Measurements from ENCODE around the gene PGBD5.

Gene PGBD5

DNA sequence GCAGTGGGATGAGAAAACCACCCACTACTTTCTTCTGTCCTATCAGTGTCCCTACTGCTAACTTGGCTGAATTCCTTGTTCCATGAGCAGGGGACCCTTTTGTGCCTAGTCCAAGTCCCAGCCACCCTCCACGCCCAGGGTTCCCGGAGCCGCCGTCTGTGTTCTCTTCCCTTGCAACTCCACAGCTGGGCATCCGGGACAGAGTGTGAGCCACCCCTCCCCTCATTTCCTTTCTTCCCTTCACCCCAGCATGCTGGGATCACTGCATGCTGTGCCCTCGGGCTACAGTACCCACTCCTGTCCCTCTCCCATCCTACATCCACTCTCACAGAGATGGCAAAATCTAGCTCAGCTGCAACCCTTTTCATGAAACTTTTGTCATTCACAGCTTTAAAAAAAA, 44.5 kb downstream of the PGBD5 start:
- TF ChIP-seq FOXP2 (optimal IDR thresholded peaks at IDR 0.05; ENCODE audit: control extremely low read depth, extremely low read length, insufficient read depth) (no peak), EZH2 (IDR thresholded peaks at IDR 0.05) (no peak), POLR2AphosphoS5 (IDR thresholded peaks at IDR 0.05; ENCODE audit: borderline replicate concordance, low read depth, low read length) (no peak)
- no peaks in the 10 kb centered on the region for H3K9me3 ChIP-seq (ENCODE audit: low read depth, low read length)
- H3K4me3 ChIP-seq, result no peak overlapping the region
- H3K36me3 ChIP-seq (ENCODE audit: insufficient read depth, low read length), result no peaks in the 10 kb centered on the region
- no peak for DNase-seq (ENCODE audit: low read depth, low spot score)
- H3K27ac ChIP-seq, result no peak overlapping the region
- no peak overlapping the region for H3K9ac ChIP-seq (ENCODE audit: insufficient read length)

DNA sequence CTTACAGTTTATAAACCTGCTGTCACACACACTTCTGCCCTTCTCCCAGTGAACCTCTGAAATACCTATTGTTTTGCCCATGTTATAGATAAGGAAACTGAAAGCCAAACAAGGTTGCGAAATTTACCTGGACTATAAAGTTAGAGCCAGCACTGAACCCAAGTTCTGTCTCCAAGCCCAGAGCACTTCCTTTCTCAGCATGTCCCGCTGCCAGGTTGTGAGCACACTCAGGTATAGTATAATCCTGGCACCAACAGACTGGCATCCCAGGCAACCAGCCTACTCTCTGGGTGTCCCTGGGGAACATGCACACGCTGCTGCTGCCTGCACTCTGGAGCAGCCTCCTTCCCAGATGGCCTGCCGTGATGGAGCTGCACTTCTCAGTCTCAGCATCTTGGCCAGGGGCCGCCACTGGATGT, 45.1 kb downstream of the PGBD5 start:
- no peak overlapping the region for H3K9ac ChIP-seq (ENCODE audit: insufficient read length)
- H3K36me3 ChIP-seq (ENCODE audit: insufficient read depth, low read length), result no peaks in the 10 kb centered on the region
- H3K4me3 ChIP-seq, result no peak overlapping the region
- DNase-seq (ENCODE audit: low read depth, low spot score), result no peak
- H3K9me3 ChIP-seq (ENCODE audit: low read depth, low read length), result no peaks in the 10 kb centered on the region
- H3K27ac ChIP-seq, result no peak overlapping the region
- TF ChIP-seq POLR2AphosphoS5 (IDR thresholded peaks at IDR 0.05; ENCODE audit: borderline replicate concordance, low read depth, low read length) (no peak), EZH2 (IDR thresholded peaks at IDR 0.05) (no peak), FOXP2 (optimal IDR thresholded peaks at IDR 0.05; ENCODE audit: control extremely low read depth, extremely low read length, insufficient read depth) (no peak)

DNA sequence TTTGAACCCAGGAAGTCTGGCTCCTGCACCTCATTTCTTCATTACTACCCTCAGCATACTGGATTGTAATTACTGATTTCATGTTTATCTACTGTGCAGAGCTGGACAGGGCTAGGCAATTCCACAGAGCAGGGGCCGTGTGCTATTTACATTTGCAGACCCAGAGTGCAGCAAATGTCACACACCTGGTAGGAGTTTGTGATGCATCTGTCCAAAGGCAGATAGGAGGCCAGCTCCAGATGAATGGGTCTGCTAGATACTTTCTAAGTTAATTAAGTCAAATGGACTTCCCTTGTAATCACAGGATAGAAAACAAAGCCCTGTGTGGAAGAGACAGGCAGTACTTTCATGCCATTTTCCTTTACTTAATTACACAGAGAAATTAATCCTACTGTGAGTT, 46.2 kb downstream of the PGBD5 start:
- TF ChIP-seq FOXP2 (optimal IDR thresholded peaks at IDR 0.05; ENCODE audit: control extremely low read depth, extremely low read length, insufficient read depth), result no peak
- no peak for TF ChIP-seq EZH2 (IDR thresholded peaks at IDR 0.05)
- no peak for TF ChIP-seq POLR2AphosphoS5 (IDR thresholded peaks at IDR 0.05; ENCODE audit: borderline replicate concordance, low read depth, low read length)
- Histone ChIP-seq H3K9ac (ENCODE audit: insufficient read length) (no peak overlapping the region), H3K9me3 (ENCODE audit: low read depth, low read length) (no peaks in the 10 kb centered on the region), H3K36me3 (ENCODE audit: insufficient read depth, low read length) (no peaks in the 10 kb centered on the region), H3K27ac (no peak overlapping the region), H3K4me3 (no peak overlapping the region)
- DNase-seq (ENCODE audit: low read depth, low spot score), result no peak

DNA sequence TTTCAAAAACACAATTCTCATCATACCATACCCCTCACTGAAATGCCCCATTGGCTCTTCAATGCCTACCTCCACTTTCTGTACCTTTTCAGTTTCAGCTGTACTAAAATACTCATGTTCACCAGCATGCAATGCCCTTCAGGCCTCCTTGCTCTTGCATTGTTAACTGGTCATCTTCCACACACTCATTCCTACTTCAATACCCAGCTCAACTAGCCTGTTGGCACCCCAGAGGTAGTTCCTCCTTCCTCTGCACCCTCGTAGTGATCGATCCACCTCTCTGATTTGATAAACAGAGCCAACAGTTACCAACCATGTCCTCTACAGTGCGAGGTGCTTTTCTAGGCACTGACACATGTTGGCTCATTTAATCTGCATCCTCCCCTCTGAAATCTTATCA, 46.7 kb downstream of the PGBD5 start:
- Histone ChIP-seq H3K36me3 (ENCODE audit: insufficient read depth, low read length) (no peaks in the 10 kb centered on the region), H3K4me3 (no peak overlapping the region), H3K9me3 (ENCODE audit: low read depth, low read length) (no peaks in the 10 kb centered on the region), H3K27ac (no peak overlapping the region), H3K9ac (ENCODE audit: insufficient read length) (no peak overlapping the region)
- DNase-seq (ENCODE audit: low read depth, low spot score), result no peak
- TF ChIP-seq EZH2 (IDR thresholded peaks at IDR 0.05) (no peak), POLR2AphosphoS5 (IDR thresholded peaks at IDR 0.05; ENCODE audit: borderline replicate concordance, low read depth, low read length) (no peak), FOXP2 (optimal IDR thresholded peaks at IDR 0.05; ENCODE audit: control extremely low read depth, extremely low read length, insufficient read depth) (no peak)

DNA sequence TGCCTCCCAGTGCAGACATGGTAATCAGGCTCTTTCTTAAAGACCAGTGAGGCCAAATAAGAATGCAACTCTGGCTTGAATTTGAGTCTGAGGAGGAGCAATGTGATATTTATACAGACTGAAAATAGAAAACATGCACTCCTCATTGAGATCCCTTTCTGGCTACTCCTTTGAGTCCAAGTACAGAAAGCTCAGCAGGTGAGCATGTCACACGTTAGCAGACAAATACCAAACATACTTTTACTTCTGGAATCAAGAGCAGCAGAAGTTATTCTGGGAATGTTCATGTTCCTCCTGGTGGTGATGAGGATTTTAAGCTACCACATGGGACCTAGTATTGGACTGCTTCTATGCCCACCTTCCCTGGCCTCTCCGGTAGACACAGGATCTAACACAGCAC, 48.3 kb downstream of the PGBD5 start:
- Histone ChIP-seq H3K27ac (no peak overlapping the region), H3K9ac (ENCODE audit: insufficient read length) (no peak overlapping the region), H3K36me3 (ENCODE audit: insufficient read depth, low read length) (no peaks in the 10 kb centered on the region), H3K9me3 (ENCODE audit: low read depth, low read length) (no peaks in the 10 kb centered on the region), H3K4me3 (no peak overlapping the region)
- no peak for TF ChIP-seq FOXP2 (optimal IDR thresholded peaks at IDR 0.05; ENCODE audit: control extremely low read depth, extremely low read length, insufficient read depth)
- TF ChIP-seq POLR2AphosphoS5 (IDR thresholded peaks at IDR 0.05; ENCODE audit: borderline replicate concordance, low read depth, low read length), result no peak
- no peak for TF ChIP-seq EZH2 (IDR thresholded peaks at IDR 0.05)
- DNase-seq (ENCODE audit: low read depth, low spot score), result no peak

DNA sequence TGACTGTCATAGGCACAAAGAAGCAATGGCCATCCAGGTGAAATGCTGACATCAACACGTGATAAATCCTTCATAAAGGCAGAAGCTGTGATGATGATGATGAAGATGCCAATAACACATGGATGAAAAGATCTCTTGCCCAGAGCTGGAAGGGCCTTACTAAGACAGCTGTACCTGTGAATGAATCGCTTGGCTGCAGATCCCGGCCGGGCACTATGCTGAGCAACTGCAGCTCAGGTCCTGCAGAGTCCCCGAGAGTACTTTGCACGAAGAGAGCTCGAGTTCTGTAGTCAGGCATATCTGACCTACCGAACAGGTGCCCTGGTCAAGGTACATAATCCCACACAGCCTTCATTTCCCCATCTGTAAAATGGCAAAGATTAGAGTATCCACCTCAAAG, 48.8 kb downstream of the PGBD5 start:
- no peak for DNase-seq (ENCODE audit: low read depth, low spot score)
- TF ChIP-seq FOXP2 (optimal IDR thresholded peaks at IDR 0.05; ENCODE audit: control extremely low read depth, extremely low read length, insufficient read depth), result no peak
- no peak for TF ChIP-seq POLR2AphosphoS5 (IDR thresholded peaks at IDR 0.05; ENCODE audit: borderline replicate concordance, low read depth, low read length)
- no peak for TF ChIP-seq EZH2 (IDR thresholded peaks at IDR 0.05)
- Histone ChIP-seq H3K9me3 (ENCODE audit: low read depth, low read length) (no peaks in the 10 kb centered on the region), H3K4me3 (no peak overlapping the region), H3K27ac (no peak overlapping the region), H3K36me3 (ENCODE audit: insufficient read depth, low read length) (no peaks in the 10 kb centered on the region), H3K9ac (ENCODE audit: insufficient read length) (no peak overlapping the region)

DNA sequence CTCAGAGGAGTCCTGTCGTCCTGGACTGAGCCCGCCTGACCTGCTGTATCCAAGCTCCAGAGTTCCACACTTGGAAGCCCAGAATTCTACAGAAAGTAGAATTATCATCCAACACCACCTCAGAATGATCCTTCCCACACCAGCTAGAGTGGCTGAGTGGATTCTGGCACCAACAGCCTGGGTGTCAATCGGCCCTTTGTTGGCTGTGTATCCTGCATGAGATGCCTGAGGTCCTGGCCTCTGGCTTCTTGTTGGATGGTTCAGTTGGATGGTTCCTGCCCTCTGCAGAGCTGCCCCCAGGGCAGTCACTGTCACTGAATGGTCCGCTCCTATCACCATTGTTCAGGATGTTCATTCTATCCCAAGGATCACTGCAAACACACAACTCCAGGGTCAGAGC, 49.8 kb downstream of the PGBD5 start:
- no peak for DNase-seq (ENCODE audit: low read depth, low spot score)
- no peak for TF ChIP-seq EZH2 (IDR thresholded peaks at IDR 0.05)
- no peak for TF ChIP-seq FOXP2 (optimal IDR thresholded peaks at IDR 0.05; ENCODE audit: control extremely low read depth, extremely low read length, insufficient read depth)
- TF ChIP-seq POLR2AphosphoS5 (IDR thresholded peaks at IDR 0.05; ENCODE audit: borderline replicate concordance, low read depth, low read length), result no peak
- Histone ChIP-seq H3K9ac (ENCODE audit: insufficient read length) (no peak overlapping the region), H3K27ac (no peak overlapping the region), H3K36me3 (ENCODE audit: insufficient read depth, low read length) (no peaks in the 10 kb centered on the region), H3K4me3 (no peak overlapping the region), H3K9me3 (ENCODE audit: low read depth, low read length) (no peaks in the 10 kb centered on the region)

DNA sequence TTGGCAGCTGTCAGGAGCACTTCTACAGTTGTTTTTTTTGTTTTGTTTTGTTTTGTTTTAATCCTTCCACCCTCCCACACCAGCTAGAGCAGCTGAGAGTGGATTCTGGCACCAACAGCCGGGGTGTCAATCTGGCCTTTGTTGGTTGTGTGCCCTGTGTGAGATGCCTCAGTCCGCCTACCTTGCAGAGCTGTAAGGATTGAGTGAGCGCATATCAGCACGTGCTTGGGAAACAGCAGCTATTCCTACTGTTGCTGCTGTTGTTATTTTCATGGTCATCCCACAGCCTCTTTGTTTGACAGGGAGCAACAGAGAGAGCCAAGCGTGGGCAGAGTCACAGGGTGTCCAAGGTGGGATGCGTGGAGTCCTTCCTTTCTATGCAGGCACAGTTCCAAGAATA, 50.4 kb downstream of the PGBD5 start:
- H3K4me3 ChIP-seq, result no peak overlapping the region
- no peak for DNase-seq (ENCODE audit: low read depth, low spot score)
- H3K9me3 ChIP-seq (ENCODE audit: low read depth, low read length), result no peaks in the 10 kb centered on the region
- TF ChIP-seq FOXP2 (optimal IDR thresholded peaks at IDR 0.05; ENCODE audit: control extremely low read depth, extremely low read length, insufficient read depth) (no peak), EZH2 (IDR thresholded peaks at IDR 0.05) (no peak), POLR2AphosphoS5 (IDR thresholded peaks at IDR 0.05; ENCODE audit: borderline replicate concordance, low read depth, low read length) (no peak)
- H3K9ac ChIP-seq (ENCODE audit: insufficient read length), result no peak overlapping the region
- no peak overlapping the region for H3K27ac ChIP-seq
- no peaks in the 10 kb centered on the region for H3K36me3 ChIP-seq (ENCODE audit: insufficient read depth, low read length)

DNA sequence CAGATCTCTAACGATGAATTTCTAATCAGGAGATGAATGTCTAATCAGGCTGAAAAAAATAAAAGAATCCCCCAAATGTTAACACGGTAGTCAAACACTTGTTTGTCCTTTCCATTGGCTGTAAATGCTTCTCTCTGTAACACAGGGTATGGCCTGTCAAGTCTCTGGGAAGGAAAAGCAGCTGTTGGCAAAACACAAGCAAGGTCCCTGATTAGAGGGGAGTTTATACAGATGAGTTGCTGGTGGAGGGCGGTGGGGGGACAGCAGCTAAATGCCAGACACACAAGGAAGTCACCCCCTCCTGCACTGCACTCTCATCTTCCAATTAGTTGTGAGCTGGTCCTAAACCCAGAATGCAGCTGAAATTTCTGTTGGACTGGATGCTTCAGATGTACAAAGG, 51.0 kb downstream of the PGBD5 start:
- H3K4me3 ChIP-seq, result no peak overlapping the region
- H3K9ac ChIP-seq (ENCODE audit: insufficient read length), result no peak overlapping the region
- no peak overlapping the region for H3K27ac ChIP-seq
- TF ChIP-seq EZH2 (IDR thresholded peaks at IDR 0.05), result no peak
- TF ChIP-seq FOXP2 (optimal IDR thresholded peaks at IDR 0.05; ENCODE audit: control extremely low read depth, extremely low read length, insufficient read depth), result no peak
- no peaks in the 10 kb centered on the region for H3K9me3 ChIP-seq (ENCODE audit: low read depth, low read length)
- no peaks in the 10 kb centered on the region for H3K36me3 ChIP-seq (ENCODE audit: insufficient read depth, low read length)
- no peak for DNase-seq (ENCODE audit: low read depth, low spot score)
